ENCODE results near the gene VWA1.
"Not testable (repeated sequence)": the region's sequence is repeated elsewhere in the genome, so short reads cannot be mapped to it uniquely, and the experiment has no call there.

Gene VWA1

DNA sequence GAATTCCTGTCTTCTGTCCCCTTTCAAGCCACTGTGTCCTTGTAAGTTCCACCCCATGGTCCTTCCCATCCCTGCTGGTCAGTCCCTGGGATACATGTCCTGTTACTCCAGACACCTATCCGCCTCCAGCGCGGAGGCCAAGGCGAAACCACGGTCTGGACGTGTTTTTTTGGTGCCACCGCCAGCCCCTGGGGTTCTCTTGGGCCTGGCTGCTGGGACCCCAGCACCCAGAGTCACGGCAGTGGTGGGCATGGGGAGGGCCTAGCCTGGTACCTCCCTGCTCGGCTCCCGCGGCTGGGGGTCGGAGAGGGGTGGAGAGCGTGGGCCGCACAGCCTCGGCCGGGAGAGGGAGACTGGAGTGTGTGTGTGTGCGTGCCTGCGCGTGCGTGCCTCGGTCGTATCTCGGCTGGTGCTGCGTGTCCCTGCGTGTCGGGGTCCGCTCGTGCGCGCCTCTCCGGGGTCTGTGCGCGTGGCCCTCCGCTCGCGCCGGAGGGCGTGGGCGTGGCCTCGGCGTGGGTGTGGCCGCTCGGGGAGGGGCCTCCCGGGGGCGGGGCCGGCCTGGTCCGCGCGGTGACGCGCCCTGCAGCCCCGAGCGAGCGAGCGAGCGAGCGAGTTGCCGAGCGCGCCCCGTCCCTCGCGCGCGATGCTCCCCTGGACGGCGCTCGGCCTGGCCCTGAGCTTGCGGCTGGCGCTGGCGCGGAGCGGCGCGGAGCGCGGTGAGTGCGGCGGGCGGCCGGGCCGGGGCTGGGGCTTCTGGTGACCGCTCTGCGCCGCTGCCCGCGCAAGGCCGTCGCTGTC is at the start of gene VWA1:
Gene VWA1, plus strand, starts transcription at position 585 of the 798 bp plus-strand sequence. Its CDS starts 59 bp downstream, at position 644.
- DNase-seq = peak; percentile 37 to 65

DNA sequence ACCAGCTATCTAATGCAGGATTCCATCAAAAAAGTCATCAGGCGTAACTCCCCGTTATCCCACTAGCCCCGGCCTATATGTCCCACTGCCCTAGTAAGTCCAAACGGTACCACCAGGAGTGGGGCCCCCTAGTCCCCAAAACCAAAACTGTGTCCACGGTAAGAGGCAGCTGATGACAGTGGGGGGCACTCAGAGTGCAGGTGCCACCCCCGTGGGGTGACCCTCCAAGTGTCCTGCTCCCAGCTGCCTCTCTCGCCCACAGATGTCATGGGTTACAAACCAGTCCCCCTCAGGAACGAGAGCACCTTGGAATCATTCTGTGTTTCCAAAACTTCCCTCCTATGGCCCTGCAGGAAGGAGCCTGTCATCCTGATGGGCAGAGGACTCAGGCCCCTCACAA is 49.6 kb upstream of the VWA1 start:
- no peak for DNase-seq

GRCh38 chr1:1387098-1388077 is 48.1 kb upstream of the VWA1 start:
- no peak for DNase-seq

- no peak for DNase-seq
These were observed 47.4 kb upstream of the VWA1 start for GRCh38 chr1:1388078-1388472.

DNA sequence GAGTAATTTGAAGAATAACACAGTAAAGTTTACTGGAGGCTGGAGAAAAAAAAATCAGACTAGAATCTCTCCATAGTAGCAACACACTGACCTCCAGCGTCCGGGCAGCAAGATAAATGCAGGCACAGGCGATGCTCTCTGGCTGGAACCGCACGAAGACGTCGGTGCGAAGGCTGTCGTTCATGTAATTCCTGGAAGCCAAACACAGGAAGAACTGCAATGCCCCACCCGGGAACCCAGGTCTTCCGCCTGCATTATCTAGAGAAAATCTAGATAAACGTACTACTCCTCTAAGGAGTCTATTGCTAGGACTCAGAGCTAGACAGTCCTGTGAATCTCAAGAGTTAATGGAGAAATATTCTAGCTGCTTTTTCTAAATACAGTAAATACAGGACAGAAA is 44.8 kb upstream of the VWA1 start:
- no peak for DNase-seq

DNA sequence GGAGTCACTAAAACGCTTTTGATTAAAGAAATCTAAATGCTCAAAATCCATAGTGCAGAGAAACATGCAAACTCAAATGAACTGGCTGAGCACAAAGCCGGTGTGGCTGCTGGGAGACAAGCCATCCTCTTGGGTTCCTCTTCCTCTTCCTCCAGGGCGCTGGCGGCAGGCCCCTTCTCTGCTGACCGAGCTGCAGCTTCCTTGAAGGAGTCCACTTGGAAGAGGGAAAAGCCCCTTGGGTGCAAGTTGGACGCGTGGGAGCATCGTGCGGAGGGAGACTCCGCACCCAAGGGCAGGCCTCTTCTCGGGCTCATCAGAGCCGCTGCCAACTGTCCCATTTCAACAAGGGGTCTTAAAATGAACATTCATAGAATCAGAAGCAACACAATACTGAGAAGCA is 44.3 kb upstream of the VWA1 start:
- no peak for DNase-seq

- DNase-seq = no peak
These were observed 42.5 kb upstream of the VWA1 start for GRCh38 chr1:1393014-1393413.

DNA sequence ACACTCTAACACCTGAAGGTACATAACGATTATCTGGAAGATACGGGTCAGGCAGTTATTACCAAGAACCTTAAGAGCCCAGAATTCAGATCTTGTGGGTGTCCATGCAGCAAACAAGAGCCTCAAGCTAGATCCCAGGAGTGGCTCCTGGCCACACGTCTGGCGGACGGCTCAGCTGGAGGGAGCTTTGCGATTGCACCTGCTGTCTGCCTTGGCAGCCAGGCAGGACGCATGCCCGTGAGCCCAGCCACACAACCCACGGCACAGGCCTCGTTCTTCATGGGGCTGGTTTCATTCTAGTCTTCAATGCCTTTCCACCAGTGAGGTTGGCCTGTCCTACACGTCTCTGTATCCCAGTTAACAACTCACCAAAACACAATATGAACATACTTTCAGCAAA is 42.1 kb upstream of the VWA1 start:
- DNase-seq = no peak

DNA sequence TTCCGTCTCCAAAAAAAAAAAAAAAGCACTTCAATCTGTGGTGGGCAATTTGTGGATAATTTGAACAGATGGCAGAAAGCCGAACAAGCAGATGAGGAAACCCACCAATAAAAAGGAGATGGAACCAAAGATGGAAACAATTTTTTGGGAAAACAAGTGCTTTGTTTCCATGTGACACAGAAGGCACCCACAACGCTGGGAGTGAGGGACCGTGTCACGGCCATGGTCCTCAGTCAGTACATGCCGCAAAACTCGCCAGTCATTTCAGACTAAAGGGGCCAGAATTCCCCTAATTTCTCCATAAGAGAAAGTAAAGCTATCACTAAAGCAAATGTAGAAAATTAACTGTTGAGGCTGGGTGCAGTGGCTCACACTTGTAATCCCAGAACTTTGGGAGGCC is 41.4 kb upstream of the VWA1 start:
- DNase-seq = no peak

GRCh38 chr1:1395166-1395565 is 40.3 kb upstream of the VWA1 start:
- DNase-seq = no peak

DNA sequence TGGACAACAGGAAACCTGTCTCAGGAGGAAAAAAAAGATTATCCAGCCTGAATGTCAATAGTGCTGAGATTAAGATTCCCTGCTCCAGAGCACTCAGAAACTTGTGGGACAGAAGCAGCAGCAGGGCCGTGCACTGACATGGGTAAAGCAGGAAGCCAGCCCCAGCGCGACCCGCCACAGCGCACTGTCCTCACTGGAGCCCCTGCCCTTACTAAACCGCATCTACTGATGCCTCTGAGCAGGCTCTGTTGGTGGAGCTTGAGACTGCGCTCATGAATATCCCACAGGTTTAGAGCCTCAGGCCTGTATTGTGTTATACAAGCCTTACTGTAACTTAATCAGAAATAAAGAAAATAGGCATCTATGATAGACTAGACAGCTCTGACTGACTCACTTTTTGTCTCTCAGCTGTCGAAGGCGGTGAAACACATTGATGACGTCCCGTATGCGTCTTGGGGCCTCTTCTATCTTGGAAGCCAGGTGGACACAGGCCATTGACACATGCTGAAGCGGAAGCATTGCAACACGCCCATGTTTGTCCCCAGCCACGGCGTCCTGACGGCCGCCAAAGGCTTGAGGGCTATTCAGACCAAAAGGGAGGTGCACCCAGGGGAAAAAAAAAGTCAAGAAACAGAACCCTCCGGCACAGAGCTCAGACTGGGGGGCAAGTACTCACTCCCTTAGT is 37.5 kb upstream of the VWA1 start:
- DNase-seq = no peak

DNA sequence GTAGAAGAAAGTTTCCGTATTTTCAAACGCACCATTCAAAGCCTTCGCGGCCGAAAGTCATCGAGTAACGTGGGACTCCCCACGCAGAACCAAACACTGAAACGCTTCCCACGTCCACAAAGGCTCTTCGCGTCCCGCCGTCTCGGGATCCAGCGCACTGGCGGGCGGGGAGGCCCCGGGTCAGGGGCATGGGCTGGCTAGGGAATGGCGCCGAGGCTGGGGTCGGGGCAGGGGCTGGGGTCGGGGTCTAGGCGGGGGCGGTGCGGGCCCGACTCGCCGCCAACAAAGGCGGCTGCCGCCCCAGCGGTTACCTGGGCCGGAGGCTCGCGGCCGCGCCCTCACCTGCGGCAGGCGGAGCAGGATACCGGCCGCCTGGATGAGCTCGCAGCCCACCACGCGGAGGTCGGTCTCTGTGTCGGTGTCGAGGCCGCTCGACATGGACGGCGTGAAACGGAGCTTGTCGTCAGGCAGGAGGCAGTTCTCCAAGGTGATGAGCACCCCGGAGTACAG is 36.8 kb upstream of the VWA1 start:
- peak; percentile 32 to 47 for DNase-seq

DNA sequence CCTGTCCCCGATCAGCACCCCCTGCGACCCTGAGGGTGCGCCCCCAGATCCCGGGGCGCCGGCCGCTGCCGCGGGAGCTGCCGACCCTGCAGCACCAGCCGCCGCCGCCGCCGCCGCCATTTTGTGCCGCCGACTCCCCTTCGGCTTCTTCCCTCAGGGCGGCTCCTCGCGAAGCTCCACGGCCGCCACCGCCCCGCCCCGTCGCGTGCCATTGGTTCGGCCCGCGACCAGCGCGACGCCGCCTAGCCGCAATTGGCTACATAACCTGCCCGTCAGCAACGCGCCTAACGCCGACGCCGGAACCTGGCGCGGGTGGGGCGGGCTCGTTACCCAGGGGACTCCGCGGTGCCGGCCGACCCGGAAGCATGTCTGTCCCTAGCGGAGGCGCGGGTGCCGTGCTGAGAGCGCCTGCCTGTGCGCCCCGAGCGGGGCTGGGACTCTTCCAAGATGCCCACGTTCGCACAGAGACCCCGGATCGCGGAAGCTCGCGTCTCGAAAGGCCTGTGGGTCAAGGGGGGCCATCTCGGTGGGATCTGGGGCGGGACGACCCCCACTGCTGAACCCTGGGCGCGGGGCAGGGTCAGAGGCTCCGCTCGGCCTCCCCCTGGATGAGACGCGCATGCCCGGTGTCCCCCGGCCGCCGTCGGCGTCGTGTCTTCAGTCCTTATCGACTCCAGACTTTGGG is 36.2 kb upstream of the VWA1 start, which contains the start of gene CCNL2:
Gene CCNL2, minus strand, starts transcription at position 149 of the 685 bp plus-strand sequence. Its CDS starts 29 bp downstream, at position 120.
- peak; percentile 98 to 100 for DNase-seq

DNA sequence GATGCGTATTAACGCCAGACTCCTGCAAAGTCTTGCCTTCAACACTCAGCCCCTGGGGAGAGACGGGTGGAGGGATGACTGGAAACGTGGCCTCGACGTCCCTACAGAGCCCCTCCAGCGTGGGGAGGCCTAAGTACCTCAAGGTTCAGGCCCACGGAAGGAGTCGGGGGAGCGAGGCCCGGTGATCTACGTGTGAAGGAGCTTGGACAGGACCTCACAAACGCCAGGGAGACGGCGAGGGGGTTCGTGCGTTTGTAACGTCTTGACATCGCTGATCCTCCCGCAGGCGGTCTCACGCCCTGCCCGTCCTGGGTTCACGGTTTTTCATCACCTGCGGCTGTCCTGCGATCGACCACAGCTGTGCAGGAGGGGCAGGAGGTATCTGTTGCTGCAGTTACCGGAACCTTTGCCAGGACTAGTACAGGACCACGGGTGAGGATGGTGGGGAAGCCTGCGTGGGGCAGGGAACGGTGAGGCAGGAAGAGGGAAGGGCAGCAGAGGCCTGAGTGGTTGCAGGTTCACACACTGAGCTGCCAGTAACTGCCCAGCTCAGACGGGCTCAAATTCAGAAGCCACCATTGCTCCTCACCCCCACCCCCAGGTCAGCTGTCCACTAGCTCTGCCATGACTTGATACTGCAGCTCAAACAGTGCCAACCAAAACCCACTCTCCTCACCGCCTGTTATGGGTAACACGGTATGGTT is 35.5 kb upstream of the VWA1 start:
- DNase-seq = no peak

- DNase-seq = no peak
These were observed 34.7 kb upstream of the VWA1 start for GRCh38 chr1:1400576-1401456.

DNA sequence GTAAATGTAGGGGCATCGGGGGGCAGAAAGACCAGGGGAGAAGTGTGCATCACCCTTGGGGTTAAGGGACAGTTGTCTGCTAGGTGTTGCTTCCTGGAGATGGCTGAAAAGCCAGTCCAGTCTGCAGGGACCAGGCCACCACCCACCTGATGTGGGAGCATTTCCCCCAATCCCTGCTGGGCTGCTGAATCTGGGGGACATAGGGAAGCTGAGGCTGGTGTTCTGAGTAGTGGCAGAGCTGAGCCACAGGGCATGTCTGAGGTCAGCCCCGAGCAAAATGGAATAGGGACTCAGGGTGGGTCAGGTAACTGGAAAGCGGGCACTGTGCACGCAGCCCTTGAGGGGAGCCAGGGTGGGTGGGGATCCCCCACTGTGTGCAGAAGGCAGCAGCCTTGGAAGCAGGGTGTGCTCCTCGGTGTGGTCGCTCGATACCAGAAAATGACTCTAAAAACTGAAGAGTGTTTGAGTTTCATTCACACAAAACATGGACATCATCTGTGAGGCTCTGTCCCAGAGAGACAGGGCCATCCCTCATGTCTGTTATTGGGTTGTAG is 34.0 kb upstream of the VWA1 start:
- no peak for DNase-seq

- peak; percentile 20 to 40 for DNase-seq
These were observed 33.2 kb upstream of the VWA1 start for GRCh38 chr1:1402072-1402900.

DNA sequence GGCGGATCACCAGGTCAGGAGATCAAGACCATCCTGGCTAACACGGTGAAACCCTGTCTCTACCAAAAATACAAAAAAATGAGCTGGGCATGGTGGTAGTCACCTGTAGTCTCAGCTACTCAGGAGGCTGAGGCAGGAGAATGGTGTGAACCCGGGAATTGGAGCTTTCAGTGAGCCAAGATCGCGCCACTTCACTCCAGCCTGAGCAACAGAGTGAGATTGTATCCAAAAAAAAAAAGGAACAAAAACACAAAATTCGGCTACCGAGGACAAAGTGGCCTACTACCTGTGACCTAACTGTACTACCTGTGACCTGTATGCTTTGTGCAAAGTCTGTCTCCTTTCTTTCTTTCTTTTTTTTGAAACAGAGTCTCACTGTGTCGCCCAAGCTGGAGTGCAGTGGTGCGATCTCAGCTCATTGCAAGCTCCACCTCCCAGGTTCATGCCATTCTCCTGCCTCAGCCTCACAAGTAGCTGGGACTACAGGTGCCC is 32.5 kb upstream of the VWA1 start:
- DNase-seq = not testable (repeated sequence)

- DNase-seq = peak; percentile 52 to 87
These were observed 31.8 kb upstream of the VWA1 start for GRCh38 chr1:1403653-1404052.
